OCI-LY1 (cell line): Measurements from ENCODE around the gene GOSR1.
"Not testable (repeated sequence)": the region's sequence is repeated elsewhere in the genome, so short reads cannot be mapped to it uniquely, and the experiment has no call there.

Experiments
- EZH2 ChIP-seq: fragments of 200-600 bp; sonication (generic), shearing (Covaris generic); IDR thresholded peaks from 2 replicates; pipeline ENCODE4 v1.8.0; 2017; ENCODE audit warnings: borderline replicate concordance, mixed run types, mild to moderate bottlenecking, antibody characterized with exemption, low read length, moderate library complexity, mixed read lengths
- TF ChIP-seq, protein P1 (sequence below): fragments of 200-600 bp; sonication (generic), shearing (Covaris generic); IDR thresholded peaks from 2 replicates; pipeline ENCODE4 v1.5.1; 2017; ENCODE audit warnings: mild to moderate bottlenecking, antibody characterized with exemption, low read length, moderate library complexity, mixed read lengths

DNA sequence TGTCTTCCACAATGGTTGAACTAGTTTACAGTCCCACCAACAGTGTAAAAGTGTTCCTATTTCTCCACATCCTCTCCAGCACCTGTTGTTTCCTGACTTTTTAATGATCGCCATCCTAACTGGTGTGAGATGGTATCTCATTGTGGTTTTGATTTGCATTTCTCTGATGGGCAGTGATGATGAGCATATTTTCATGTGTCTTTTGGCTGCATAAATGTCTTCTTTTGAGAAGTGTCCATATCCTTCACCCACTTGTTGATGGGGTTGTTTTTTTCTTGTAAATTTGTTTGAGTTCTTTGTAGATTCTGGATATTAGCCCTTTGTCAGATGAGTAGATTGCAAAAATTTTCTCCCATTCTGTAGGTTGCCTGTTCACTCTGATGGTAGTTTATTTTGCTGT is 84.6 kb downstream of the GOSR1 start:
- TF ChIP-seq, protein P1, sequence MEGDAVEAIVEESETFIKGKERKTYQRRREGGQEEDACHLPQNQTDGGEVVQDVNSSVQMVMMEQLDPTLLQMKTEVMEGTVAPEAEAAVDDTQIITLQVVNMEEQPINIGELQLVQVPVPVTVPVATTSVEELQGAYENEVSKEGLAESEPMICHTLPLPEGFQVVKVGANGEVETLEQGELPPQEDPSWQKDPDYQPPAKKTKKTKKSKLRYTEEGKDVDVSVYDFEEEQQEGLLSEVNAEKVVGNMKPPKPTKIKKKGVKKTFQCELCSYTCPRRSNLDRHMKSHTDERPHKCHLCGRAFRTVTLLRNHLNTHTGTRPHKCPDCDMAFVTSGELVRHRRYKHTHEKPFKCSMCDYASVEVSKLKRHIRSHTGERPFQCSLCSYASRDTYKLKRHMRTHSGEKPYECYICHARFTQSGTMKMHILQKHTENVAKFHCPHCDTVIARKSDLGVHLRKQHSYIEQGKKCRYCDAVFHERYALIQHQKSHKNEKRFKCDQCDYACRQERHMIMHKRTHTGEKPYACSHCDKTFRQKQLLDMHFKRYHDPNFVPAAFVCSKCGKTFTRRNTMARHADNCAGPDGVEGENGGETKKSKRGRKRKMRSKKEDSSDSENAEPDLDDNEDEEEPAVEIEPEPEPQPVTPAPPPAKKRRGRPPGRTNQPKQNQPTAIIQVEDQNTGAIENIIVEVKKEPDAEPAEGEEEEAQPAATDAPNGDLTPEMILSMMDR = not testable (repeated sequence)
- TF ChIP-seq EZH2 = not testable (repeated sequence)
